ENCODE measurements around the gene GRAMD1B.

GRAMD1B gene

DNA sequence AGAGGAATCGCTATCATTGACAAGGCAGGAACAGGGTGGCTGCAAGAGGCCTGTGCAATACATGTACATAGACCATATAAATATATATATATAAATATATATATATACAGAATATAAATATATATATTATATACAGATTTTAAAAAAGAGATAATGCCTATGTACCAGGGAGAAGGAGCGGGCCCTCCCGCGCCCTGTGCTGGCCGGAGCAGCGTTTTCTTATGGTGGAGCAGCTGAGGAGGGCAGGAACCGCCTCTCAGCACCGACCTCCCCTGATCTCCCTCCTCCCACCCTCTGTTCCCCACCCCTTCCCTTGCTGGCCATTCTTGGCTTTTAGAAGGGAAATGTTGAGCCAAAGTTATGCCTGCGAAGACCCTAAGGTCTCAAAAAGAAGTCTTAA is 192.5 kb downstream of the GRAMD1B start:
- H3K27ac ChIP-seq (ENCODE audit: low read depth, low read length), result no peak overlapping the region
- H3K9me3 ChIP-seq (ENCODE audit: control insufficient read depth, insufficient read depth, low read depth, low read length), result no peaks in the 10 kb centered on the region
- no peaks in the 10 kb centered on the region for H3K4me1 ChIP-seq (ENCODE audit: control insufficient read depth, insufficient read depth, low read length)
- H3K27me3 ChIP-seq (ENCODE audit: control insufficient read depth, insufficient read depth, low read length), result no peaks in the 10 kb centered on the region
- peaks cover 21% of the 10 kb centered on the region; the same call in 1 of the 2 replicates for H3K36me3 ChIP-seq (ENCODE audit: control insufficient read depth, insufficient read depth, low read length)
- H3K4me3 ChIP-seq (ENCODE audit: low read depth, low read length), result no peak overlapping the region
- H3K9ac ChIP-seq (ENCODE audit: low read length), result no peak overlapping the region

DNA sequence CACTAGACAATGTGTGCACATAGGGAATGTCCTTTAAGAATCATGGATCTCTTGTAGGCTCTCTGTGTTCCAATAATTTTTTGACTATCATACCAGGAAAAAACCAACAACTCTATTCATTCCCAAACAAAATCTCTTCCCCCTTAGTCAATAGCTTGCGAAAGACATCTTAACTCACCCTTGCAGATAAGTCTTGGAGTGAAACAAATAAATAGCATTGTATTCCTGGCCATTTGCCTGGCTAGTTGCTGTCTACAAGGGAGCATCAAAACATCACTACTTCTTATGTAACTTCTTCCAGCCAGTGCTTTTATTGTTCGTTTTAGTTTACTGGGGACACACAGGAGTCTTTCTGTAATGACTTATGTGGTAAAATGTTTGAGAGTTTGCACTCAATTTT is 194.9 kb downstream of the GRAMD1B start:
- no peak overlapping the region for H3K27ac ChIP-seq (ENCODE audit: low read depth, low read length)
- no peaks in the 10 kb centered on the region for H3K27me3 ChIP-seq (ENCODE audit: control insufficient read depth, insufficient read depth, low read length)
- no peaks in the 10 kb centered on the region for H3K9me3 ChIP-seq (ENCODE audit: control insufficient read depth, insufficient read depth, low read depth, low read length)
- H3K4me1 ChIP-seq (ENCODE audit: control insufficient read depth, insufficient read depth, low read length), result no peaks in the 10 kb centered on the region
- H3K36me3 ChIP-seq (ENCODE audit: control insufficient read depth, insufficient read depth, low read length), result peaks cover 17% of the 10 kb centered on the region; the same call in 1 of the 2 replicates
- no peak overlapping the region for H3K9ac ChIP-seq (ENCODE audit: low read length)
- H3K4me3 ChIP-seq (ENCODE audit: low read depth, low read length), result no peak overlapping the region

DNA sequence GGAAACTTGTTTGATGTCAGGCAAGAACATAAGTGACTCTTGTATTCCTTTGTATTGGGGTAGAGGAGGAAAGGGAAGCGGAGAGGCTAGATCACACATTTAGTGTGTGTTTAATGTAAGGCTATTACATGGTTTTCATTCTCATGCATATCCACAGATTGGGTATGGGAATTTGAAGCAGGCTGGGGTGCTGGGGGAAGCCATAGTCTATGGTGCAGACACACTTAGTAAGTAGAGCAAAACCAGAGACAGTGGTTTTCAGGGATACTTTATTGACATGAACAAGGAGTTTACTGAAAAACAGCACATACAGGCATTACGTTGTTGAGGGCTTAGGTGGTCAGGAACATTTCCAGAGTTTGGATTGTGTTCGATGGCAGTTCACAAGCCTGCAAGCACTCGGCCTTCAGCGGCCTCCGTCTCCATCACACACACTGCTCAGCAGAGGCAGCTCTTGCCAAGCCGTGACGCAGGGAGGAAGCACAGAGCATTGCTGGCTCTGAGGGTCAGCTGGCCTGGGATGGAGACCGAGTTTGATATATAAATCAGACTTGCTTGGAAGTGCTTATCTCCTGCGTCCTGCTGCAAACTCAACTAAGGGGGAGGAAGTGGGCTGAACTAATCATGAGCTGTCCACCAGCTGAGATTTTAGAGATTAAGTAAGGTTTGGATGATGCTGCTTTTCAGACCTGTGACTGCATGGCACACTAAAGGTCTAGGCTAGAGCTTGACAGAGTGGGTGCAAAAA is 199.0 kb downstream of the GRAMD1B start:
- no peaks in the 10 kb centered on the region for H3K9me3 ChIP-seq (ENCODE audit: control insufficient read depth, insufficient read depth, low read depth, low read length)
- H3K4me3 ChIP-seq (ENCODE audit: low read depth, low read length), result no peak overlapping the region
- no peak overlapping the region for H3K9ac ChIP-seq (ENCODE audit: low read length)
- peaks cover 6% of the 10 kb centered on the region; the same call in 1 of the 2 replicates for H3K36me3 ChIP-seq (ENCODE audit: control insufficient read depth, insufficient read depth, low read length)
- no peaks in the 10 kb centered on the region for H3K4me1 ChIP-seq (ENCODE audit: control insufficient read depth, insufficient read depth, low read length)
- H3K27ac ChIP-seq (ENCODE audit: low read depth, low read length), result no peak overlapping the region
- H3K27me3 ChIP-seq (ENCODE audit: control insufficient read depth, insufficient read depth, low read length), result no peaks in the 10 kb centered on the region

DNA sequence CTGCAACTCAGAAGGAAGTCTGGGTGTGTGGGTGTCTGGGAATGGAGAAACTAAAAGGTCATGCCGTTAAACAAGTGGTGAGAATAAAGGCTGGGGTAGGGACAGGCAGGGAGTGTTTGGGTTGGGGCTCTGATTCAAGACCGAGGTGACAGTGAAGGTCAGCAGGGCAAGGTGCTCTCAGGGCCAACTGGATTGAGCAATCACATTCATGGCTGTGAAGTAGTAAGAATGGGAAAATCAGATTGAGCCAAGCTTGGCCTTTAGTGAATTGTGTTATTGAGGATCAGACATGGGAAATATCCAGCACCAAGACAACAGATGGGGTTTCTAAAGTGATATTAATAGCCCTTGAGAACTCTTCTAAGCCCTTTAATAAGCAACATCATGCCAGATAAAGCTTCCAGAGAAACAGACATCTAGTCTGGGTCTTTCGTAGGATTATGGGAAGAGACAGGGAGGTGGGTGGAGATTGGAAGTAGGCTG is 200.1 kb downstream of the GRAMD1B start:
- Histone ChIP-seq H3K4me1 (ENCODE audit: control insufficient read depth, insufficient read depth, low read length) (no peaks in the 10 kb centered on the region), H3K27me3 (ENCODE audit: control insufficient read depth, insufficient read depth, low read length) (no peaks in the 10 kb centered on the region), H3K36me3 (ENCODE audit: control insufficient read depth, insufficient read depth, low read length) (peaks cover 4% of the 10 kb centered on the region; the same call in 1 of the 2 replicates), H3K9ac (ENCODE audit: low read length) (no peak overlapping the region), H3K4me3 (ENCODE audit: low read depth, low read length) (no peak overlapping the region), H3K27ac (ENCODE audit: low read depth, low read length) (no peak overlapping the region), H3K9me3 (ENCODE audit: control insufficient read depth, insufficient read depth, low read depth, low read length) (no peaks in the 10 kb centered on the region)

DNA sequence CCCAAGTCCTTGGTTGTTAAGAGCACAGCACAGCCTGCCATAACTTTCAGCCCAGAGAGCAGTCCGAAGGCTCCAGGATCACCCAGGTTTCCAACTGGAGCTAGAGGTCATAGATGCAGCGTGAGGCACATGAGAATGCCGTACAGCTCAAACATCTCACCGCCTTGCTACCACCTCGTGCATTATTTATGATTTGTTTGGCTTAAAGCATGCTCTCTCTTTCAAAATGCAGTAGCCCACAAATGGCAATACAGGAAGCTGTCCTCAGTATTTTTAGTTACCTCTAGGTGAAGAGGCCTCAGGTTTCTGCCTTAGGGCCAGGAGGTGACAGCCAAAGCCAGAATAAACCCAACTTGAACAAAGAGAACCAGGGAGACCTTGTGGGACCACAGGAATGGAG is 210.0 kb downstream of the GRAMD1B start:
- Histone ChIP-seq H3K27me3 (ENCODE audit: control insufficient read depth, insufficient read depth, low read length) (0 out of 2 replicates have a peak, but pooled peaks cover 3% of the 10 kb centered on the region), H3K36me3 (ENCODE audit: control insufficient read depth, insufficient read depth, low read length) (no peaks in the 10 kb centered on the region), H3K9ac (ENCODE audit: low read length) (no peak overlapping the region), H3K4me3 (ENCODE audit: low read depth, low read length) (no peak overlapping the region), H3K27ac (ENCODE audit: low read depth, low read length) (no peak overlapping the region), H3K9me3 (ENCODE audit: control insufficient read depth, insufficient read depth, low read depth, low read length) (no peaks in the 10 kb centered on the region), H3K4me1 (ENCODE audit: control insufficient read depth, insufficient read depth, low read length) (peaks cover 19% of the 10 kb centered on the region; the same call in 1 of the 2 replicates)

DNA sequence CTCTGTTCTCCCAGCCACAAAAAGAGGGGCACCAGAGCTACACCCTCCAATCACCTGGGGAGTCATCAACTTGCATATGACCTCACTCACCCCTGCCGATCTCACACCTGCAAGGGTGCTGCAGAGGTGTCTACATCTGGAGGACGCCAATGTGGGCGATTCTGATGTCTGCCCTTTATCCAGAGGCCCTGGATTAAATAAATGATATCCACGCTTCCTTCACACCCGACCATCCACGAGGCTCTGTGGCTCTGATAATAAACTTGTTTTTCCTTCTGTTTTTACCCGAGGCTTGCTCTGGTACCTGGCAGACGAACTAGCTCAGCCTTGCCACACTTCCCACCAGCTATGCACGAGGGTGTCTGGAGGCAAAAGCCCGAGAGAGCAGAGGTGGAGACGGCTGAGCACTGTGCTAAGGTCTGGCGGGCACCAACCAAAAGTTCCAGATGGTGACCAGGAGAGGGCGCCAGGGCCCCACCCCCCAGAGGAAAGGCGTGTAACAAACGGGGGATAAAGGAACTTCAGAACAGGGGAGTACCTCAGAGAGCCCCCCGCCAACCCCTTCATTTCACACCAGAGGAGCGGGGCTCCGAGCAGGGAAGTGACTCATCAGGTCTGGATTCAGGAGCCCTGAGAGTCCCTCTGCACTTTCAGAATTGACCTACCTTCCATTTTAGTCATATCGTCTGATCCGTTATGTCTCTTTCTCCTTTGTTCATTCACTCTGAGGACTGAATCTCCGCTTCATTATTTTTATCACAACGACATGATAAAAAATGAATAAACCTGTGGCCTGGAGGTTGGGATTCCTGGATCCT is 210.8 kb downstream of the GRAMD1B start:
- 0 out of 2 replicates have a peak, but pooled peaks cover 3% of the 10 kb centered on the region for H3K27me3 ChIP-seq (ENCODE audit: control insufficient read depth, insufficient read depth, low read length)

DNA sequence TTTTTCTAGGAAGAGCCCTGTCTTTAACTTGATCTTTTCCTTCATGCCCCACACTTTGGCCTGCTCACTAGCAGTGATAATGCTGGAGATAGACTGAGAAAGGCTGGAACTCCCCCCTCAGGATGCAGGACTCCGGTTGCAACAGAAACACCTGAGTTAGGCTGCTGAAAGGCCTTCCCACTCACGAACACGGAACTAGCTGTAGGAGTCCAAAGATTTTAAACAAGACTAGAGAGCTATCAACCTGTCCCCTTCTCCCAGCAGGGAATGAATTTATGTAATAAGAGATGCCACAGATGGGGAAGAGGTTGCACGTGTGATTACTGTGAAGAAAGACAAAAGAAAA is 211.4 kb downstream of the GRAMD1B start:
- Histone ChIP-seq H3K27ac (ENCODE audit: low read depth, low read length) (no peak overlapping the region), H3K4me1 (ENCODE audit: control insufficient read depth, insufficient read depth, low read length) (peaks cover 19% of the 10 kb centered on the region; the same call in 1 of the 2 replicates), H3K9ac (ENCODE audit: low read length) (no peak overlapping the region), H3K36me3 (ENCODE audit: control insufficient read depth, insufficient read depth, low read length) (no peaks in the 10 kb centered on the region), H3K4me3 (ENCODE audit: low read depth, low read length) (no peak overlapping the region), H3K9me3 (ENCODE audit: control insufficient read depth, insufficient read depth, low read depth, low read length) (no peaks in the 10 kb centered on the region), H3K27me3 (ENCODE audit: control insufficient read depth, insufficient read depth, low read length) (0 out of 2 replicates have a peak, but pooled peaks cover 3% of the 10 kb centered on the region)

More for the DNA sequence above, 210.8 kb downstream of the GRAMD1B start:
- Histone ChIP-seq H3K9me3 (ENCODE audit: control insufficient read depth, insufficient read depth, low read depth, low read length) (no peaks in the 10 kb centered on the region), H3K27ac (ENCODE audit: low read depth, low read length) (no peak overlapping the region), H3K4me3 (ENCODE audit: low read depth, low read length) (no peak overlapping the region), H3K36me3 (ENCODE audit: control insufficient read depth, insufficient read depth, low read length) (no peaks in the 10 kb centered on the region), H3K4me1 (ENCODE audit: control insufficient read depth, insufficient read depth, low read length) (peaks cover 19% of the 10 kb centered on the region; the same call in 1 of the 2 replicates), H3K9ac (ENCODE audit: low read length) (no peak overlapping the region)

DNA sequence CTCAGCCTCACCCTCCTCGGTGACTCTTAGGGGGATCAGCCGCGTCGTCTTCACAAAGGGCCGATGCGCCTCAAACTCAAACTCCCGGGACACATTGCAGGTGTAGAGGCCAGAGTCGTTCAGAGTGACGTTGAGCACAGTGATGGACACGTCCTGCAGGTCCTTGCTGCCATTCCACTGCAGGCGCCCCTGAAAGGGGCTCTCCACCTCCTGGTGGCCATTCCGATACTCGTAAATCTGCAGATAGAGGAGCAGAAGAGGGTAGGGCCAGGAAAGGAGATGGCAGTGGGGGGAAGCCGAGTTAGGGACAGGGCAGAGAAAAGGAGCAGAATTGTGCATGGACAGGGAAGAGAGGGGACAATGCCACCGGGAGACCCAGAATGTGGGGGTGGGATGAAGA is 212.4 kb downstream of the GRAMD1B start:
- Histone ChIP-seq H3K27me3 (ENCODE audit: control insufficient read depth, insufficient read depth, low read length) (0 out of 2 replicates have a peak, but pooled peaks cover 3% of the 10 kb centered on the region), H3K9ac (ENCODE audit: low read length) (no peak overlapping the region), H3K27ac (ENCODE audit: low read depth, low read length) (no peak overlapping the region), H3K4me1 (ENCODE audit: control insufficient read depth, insufficient read depth, low read length) (peaks cover 19% of the 10 kb centered on the region; the same call in 1 of the 2 replicates), H3K4me3 (ENCODE audit: low read depth, low read length) (no peak overlapping the region), H3K9me3 (ENCODE audit: control insufficient read depth, insufficient read depth, low read depth, low read length) (no peaks in the 10 kb centered on the region), H3K36me3 (ENCODE audit: control insufficient read depth, insufficient read depth, low read length) (no peaks in the 10 kb centered on the region)

DNA sequence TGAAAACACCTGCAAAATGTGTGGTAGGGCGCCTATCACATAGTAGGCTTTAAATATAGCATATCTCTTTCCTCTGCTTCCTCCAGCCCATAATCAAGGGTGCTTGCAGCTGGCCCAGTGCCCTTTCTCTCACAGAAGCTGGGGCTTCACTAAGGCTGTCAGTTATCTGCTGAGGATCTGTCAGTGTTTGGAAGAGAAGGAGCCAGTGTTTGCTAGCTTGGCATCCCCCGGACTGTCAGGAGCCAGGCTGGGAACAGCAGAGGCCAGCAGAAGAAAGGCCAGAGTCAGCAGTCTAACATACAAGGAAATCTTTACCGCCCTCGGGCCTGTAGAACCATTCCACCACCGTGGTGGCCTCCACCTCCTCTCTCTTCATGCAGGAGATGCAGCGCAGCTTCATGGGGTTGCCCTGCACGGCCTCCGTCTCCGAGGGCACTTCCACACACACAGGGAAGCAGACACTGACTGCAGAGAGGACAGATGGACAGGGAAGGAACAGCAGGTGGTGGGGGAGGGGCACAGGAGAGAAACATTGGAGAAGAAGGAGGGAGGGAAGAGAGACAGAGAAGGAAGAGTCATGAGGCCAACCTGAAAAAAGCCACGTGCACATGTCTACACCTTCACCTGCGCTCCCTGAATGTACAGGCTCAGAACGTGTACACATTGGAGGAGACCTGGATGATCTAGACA is 215.4 kb downstream of the GRAMD1B start:
- H3K36me3 ChIP-seq (ENCODE audit: control insufficient read depth, insufficient read depth, low read length), result no peaks in the 10 kb centered on the region
- H3K4me3 ChIP-seq (ENCODE audit: low read depth, low read length), result no peak overlapping the region
- 0 out of 2 replicates have a peak, but pooled peaks cover 11% of the 10 kb centered on the region for H3K4me1 ChIP-seq (ENCODE audit: control insufficient read depth, insufficient read depth, low read length)
- H3K9me3 ChIP-seq (ENCODE audit: control insufficient read depth, insufficient read depth, low read depth, low read length), result no peaks in the 10 kb centered on the region
- no peak overlapping the region for H3K27ac ChIP-seq (ENCODE audit: low read depth, low read length)
- peaks cover 8% of the 10 kb centered on the region; the same call in 1 of the 2 replicates for H3K27me3 ChIP-seq (ENCODE audit: control insufficient read depth, insufficient read depth, low read length)
- no peak overlapping the region for H3K9ac ChIP-seq (ENCODE audit: low read length)

DNA sequence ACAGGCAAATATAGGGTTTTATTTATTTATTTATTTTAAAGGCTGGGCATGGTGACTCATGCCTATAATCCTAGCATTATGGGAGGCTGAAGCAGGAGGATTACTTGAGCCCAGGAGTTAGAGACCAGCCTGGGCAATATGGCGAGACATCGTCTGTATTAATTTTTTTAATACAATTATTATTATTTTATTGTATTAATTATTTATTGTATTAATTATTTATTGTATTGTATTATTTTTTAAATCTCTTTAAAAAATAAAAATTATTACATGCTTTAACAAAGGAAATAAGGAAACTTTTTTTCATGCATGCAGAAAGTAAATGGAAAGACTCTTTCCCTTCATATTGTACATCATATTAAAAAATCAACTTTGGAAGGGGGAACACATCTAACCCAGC is 220.8 kb downstream of the GRAMD1B start:
- no peak overlapping the region for H3K9ac ChIP-seq (ENCODE audit: low read length)
- peaks cover 47% of the 10 kb centered on the region for H3K27me3 ChIP-seq (ENCODE audit: control insufficient read depth, insufficient read depth, low read length)
- no peak overlapping the region for H3K27ac ChIP-seq (ENCODE audit: low read depth, low read length)
- H3K36me3 ChIP-seq (ENCODE audit: control insufficient read depth, insufficient read depth, low read length), result no peaks in the 10 kb centered on the region
- no peak overlapping the region for H3K4me3 ChIP-seq (ENCODE audit: low read depth, low read length)
- peaks cover 11% of the 10 kb centered on the region; the same call in 1 of the 2 replicates for H3K4me1 ChIP-seq (ENCODE audit: control insufficient read depth, insufficient read depth, low read length)
- no peaks in the 10 kb centered on the region for H3K9me3 ChIP-seq (ENCODE audit: control insufficient read depth, insufficient read depth, low read depth, low read length)
